Small intestine (tissue), 7 donors: ENCODE measurements around the gene DAPK1. TPM values are rescaled to one million over a fixed set of nuclear protein-coding genes. Genes with fewer than 3 reads are reported as not detected.
"Not testable (repeated sequence)": the region's sequence is repeated elsewhere in the genome, so short reads cannot be mapped to it uniquely, and the experiment has no call there.

Experiments
- DNase-seq, 2 donors: peaks; one replicate each; pipeline versions ENCODE4 v3.0.0 to v3.0.0-alpha.2; 2013
- FAIRE-seq: peaks from 2 replicates; lab custom pipeline; 2012; peaks lifted over from hg19 to GRCh38; lab: Jason Lieb, UNC
- H3K27ac ChIP-seq, 3 donors: one replicate each; pipeline ENCODE4 v1.5.1; 2013; ENCODE audit warnings: low read length in 2 of 3, mild to moderate bottlenecking in 2 of 3, control low read depth in 1 of 3, inconsistent platforms in 1 of 3, low read depth in 1 of 3, moderate library complexity in 1 of 3
- H3K27me3 ChIP-seq, 3 donors: one replicate each; pipeline ENCODE4 v1.6.1; 2013; ENCODE audit warnings: low read length in 3 of 3, inconsistent platforms in 1 of 3; ENCODE audit not compliant: control insufficient read depth in 3 of 3, insufficient read depth in 3 of 3
- H3K36me3 ChIP-seq, 3 donors: one replicate each; pipeline ENCODE4 v1.6.1; 2013; ENCODE audit warnings: low read length in 3 of 3, inconsistent platforms in 1 of 3, low read depth in 1 of 3, mild to moderate bottlenecking in 1 of 3, moderate library complexity in 1 of 3; ENCODE audit not compliant: control insufficient read depth in 3 of 3, insufficient read depth in 2 of 3
- H3K4me1 ChIP-seq, 3 donors: one replicate each; pipeline ENCODE4 v1.6.1; 2013; ENCODE audit warnings: low read length in 2 of 3, inconsistent platforms in 1 of 3, low read depth in 1 of 3, mild to moderate bottlenecking in 1 of 3, moderate library complexity in 1 of 3; ENCODE audit not compliant: control insufficient read depth in 3 of 3, insufficient read depth in 2 of 3
- H3K4me3 ChIP-seq, 3 donors: one replicate each; pipeline ENCODE4 v1.5.1; 2013; ENCODE audit warnings: low read length in 3 of 3, control low read depth in 1 of 3, inconsistent platforms in 1 of 3, low read depth in 1 of 3, mild to moderate bottlenecking in 1 of 3, moderate library complexity in 1 of 3
- H3K9me3 ChIP-seq, 2 donors: one replicate each; pipeline ENCODE4 v1.6.1; 2013; ENCODE audit warnings: low read depth in 1 of 2, low read length in 1 of 2; ENCODE audit not compliant: control insufficient read depth in 2 of 2, insufficient read depth in 1 of 2
- WGBS, 3 donors: extraction: QIAGEN DNeasy Blood & Tissue Kit; methylation state at CpG; one replicate each; pipeline ENCODE4 v1.1.7; 2013; 5-methylcytosine and 5-hydroxymethylcytosine counted together
- polyA plus RNA-seq, 4 donors: library from polyadenylated mRNA; stranded (reverse) in 3 of 4; unstranded in 1 of 4; fragments of 200-250 nt in 3 of 4; fragments of 120-200 nt in 1 of 4; gene quantifications; one replicate each; pipeline versions ENCODE4 v1.2.1 to v1.2.3, GENCODE V29; 2013
- donor health status: healthy with polysubstance abuse.
- donor health status: control.
- donor health status: control.
- donor health status: Bipolar disorder and iron deficiency.
- donor health status: healthy.

The DAPK1 gene
- polyA plus RNA-seq, 4 donors: 6.8 to 21.7 (median 9.6) TPM

DNA sequence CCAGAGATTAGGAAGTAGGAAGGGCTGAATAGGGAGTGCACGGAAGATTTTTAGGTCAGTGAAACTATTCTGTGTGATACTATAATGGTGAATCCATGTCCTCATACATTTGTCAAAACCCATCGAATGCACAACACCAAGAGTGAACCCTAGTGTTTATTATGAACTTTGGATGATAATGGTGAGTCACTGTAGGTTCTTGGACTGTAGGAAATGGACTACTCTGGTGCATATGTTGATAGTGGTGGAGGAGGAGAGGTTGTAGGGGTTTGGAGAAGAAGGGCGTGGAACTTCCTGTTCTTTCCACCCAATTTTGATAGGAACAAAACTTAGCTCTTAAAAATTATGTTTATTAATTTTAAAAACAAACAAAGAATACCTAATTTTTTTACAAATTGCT, 242.5 kb downstream of the DAPK1 start:
- Histone ChIP-seq H3K27ac (no peak overlapping the region), H3K4me1 (no peaks in the 10 kb centered on the region), H3K9me3 (peaks cover 0 to 6% of the 10 kb centered on the region in 2 donors), H3K36me3 (no peaks in the 10 kb centered on the region), H3K4me3 (no peak overlapping the region), H3K27me3 (peaks cover 0 to 2% (median 0%) of the 10 kb centered on the region in 3 donors)
- FAIRE-seq (no peak), DNase-seq (no peak)
- 55 to 68% (median 61%) methylated on average over 3 of the region's 3 CpGs for WGBS, 3 donors

DNA sequence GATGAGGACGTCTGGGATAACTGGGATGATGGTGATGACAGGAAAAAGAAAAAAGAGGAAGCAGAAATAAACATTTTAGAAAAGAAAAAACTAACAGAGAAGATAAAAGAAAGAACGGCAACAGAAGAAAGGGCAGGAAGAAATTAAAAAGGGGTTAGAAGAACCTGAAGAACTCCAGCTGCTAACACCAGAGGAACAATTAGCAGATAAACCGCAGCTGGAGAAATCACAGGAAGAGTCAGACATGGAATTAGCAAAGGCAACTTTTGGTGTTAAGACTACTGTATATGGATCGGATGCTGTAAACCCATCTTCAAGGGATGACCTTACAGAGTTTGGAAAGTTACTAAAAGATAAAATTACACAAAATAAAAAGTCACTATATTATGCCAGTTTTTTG, 243.7 kb downstream of the DAPK1 start:
- Histone ChIP-seq H3K4me1 (no peaks in the 10 kb centered on the region), H3K27ac (no peak overlapping the region), H3K36me3 (no peaks in the 10 kb centered on the region), H3K27me3 (peaks cover 0 to 2% (median 0%) of the 10 kb centered on the region in 3 donors), H3K4me3 (no peak overlapping the region), H3K9me3 (peaks cover 0 to 6% of the 10 kb centered on the region in 2 donors)
- no peak for FAIRE-seq
- no peak for DNase-seq
- 41 to 62% (median 56%) methylated on average over 4 of the region's 4 CpGs for WGBS, 3 donors

DNA sequence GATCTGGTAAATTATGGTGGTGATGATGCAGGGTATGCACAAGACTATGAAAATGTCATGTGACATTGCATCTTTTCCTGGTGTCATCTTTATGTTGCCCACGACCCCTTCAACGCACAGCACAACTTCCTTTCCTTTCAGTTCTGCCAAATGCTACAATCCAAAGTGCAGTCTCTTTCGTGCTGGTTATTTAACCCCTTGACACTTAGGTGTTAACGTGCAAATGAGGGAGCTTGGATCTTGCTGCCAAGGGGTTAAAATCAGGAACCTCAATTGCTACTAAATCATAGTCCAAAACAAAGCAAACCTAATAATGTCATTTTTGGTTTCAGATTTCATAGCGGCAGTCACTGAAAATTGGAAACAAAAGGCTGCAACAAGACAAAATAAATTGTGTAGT, 244.2 kb downstream of the DAPK1 start:
- 23 to 30% (median 23%) methylated on average over 5 of the region's 5 CpGs for WGBS, 3 donors
- H3K4me3 ChIP-seq: no peak overlapping the region
- H3K36me3 ChIP-seq: no peaks in the 10 kb centered on the region
- H3K27me3 ChIP-seq: peaks cover 0 to 2% (median 0%) of the 10 kb centered on the region in 3 donors
- H3K4me1 ChIP-seq: no peaks in the 10 kb centered on the region
- peaks cover 0 to 6% of the 10 kb centered on the region in 2 donors for H3K9me3 ChIP-seq
- no peak for DNase-seq
- FAIRE-seq: no peak
- no peak overlapping the region for H3K27ac ChIP-seq

DNA sequence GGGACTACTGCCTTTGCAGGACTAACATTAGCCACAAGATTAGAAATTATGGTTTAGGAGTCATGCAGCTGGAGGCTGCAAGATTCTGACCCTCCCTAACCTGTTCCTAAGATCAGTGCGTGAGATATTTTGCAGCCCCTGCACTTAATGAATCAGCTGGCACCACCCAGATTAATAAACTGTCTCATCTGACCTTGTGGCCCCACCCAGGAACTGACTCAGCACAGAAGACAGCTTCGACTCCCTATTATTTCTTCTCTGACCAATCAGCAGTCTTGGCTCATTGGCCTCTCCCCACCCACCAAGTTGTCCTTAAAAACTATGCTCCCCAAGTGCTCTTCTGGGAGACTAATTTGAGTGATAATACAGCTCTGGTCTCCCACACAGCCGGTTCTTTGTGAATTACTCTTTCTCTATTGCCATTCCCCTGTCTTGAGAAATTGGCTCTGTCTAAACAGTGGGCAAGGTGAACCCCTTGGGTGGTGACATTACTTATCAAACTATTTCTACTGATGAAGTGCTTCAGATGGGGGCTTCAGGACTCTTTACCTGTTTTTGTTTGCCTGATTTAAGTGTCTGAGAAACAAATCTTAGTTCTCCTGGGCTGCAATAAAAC, 245.3 kb downstream of the DAPK1 start:
- FAIRE-seq (no peak), DNase-seq (no peak)
- Histone ChIP-seq H3K4me1 (no peaks in the 10 kb centered on the region), H3K36me3 (no peaks in the 10 kb centered on the region), H3K9me3 (peaks cover 0 to 6% of the 10 kb centered on the region in 2 donors), H3K27ac (no peak overlapping the region), H3K4me3 (no peak overlapping the region), H3K27me3 (peaks cover 0 to 2% (median 0%) of the 10 kb centered on the region in 3 donors)
- WGBS, 3 donors: 61 to 67% (median 63%) methylated on average over 3 of the region's 3 CpGs

DNA sequence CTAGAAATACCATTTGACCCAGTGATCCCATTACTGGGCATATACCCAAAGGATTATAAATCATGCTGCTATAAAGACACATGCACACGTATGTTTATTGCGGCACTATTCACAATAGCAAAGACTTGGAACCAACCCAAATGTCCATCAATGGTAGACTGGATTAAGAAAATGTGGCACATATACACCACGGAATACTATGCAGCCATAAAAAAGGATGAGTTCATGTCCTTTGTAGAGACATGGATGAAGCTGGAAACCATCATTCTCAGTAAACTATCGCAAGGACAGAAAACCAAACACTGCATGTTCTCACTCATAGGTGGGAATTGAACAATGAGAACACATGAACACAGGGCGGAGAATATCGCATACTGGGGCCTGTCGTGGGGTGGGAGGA, 246.6 kb downstream of the DAPK1 start:
- H3K27ac ChIP-seq, H3K27me3 ChIP-seq, H3K9me3 ChIP-seq, H3K4me3 ChIP-seq, DNase-seq, FAIRE-seq, H3K4me1 ChIP-seq, H3K36me3 ChIP-seq: not testable (repeated sequence)
- WGBS, 3 donors: 86 to 98% (median 92%) methylated on average over 5 to 6 of the region's 7 CpGs

DNA sequence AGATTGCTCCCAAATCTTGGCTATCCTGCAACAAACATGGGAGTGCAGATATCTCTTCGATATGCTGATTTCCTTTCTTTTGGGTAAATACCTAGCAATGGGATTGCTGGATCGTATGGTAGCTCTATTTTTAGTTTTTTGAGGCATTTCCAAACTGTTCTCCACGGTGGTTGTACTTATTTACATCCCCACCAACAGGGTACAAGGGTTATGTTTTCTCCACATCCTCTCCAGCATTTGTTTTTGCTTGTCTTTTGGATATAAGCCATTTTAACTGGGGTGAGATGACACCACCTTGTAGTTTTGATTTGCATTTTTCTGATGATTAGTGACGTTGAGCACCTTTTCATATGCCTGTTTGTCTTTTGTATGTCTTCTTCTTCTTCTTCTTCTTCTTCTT, 248.5 kb downstream of the DAPK1 start:
- Histone ChIP-seq H3K27ac (no peak overlapping the region), H3K36me3 (no peaks in the 10 kb centered on the region), H3K27me3 (peaks cover 0 to 2% (median 0%) of the 10 kb centered on the region in 3 donors), H3K4me3 (no peak overlapping the region), H3K9me3 (peaks cover 0 to 6% of the 10 kb centered on the region in 2 donors), H3K4me1 (no peaks in the 10 kb centered on the region)
- 51 to 67% (median 62%) methylated on average over 4 of the region's 4 CpGs for WGBS, 3 donors
- FAIRE-seq: no peak
- DNase-seq: no peak

DNA sequence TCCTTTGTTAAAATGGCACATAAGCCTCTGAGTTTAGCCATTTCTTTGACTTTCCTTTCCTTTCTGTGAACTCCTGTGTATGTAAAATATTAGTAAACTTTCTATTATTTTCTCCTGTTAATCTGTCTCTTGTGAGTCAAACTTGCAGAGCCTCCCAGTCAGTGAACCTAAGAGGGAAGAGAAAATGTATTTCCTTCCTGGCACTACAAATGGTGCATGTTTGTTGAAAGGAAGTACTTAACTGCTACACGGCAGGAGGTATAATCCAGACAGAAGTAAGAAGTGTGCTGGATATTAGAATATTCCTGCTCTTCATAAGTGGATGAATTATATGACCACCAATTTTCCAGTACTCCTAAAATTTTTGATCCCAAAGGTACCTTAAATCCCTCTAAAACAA, 251.2 kb downstream of the DAPK1 start:
- FAIRE-seq (no peak), DNase-seq (no peak)
- Histone ChIP-seq H3K4me1 (no peaks in the 10 kb centered on the region), H3K36me3 (no peaks in the 10 kb centered on the region), H3K27ac (no peak overlapping the region), H3K4me3 (no peak overlapping the region), H3K9me3 (peaks cover 0 to 3% of the 10 kb centered on the region in 2 donors), H3K27me3 (peaks cover 0 to 2% (median 0%) of the 10 kb centered on the region in 3 donors)
- WGBS, 3 donors: 29 to 52% (median 44%) methylated on average over 1 of the region's 1 CpG

DNA sequence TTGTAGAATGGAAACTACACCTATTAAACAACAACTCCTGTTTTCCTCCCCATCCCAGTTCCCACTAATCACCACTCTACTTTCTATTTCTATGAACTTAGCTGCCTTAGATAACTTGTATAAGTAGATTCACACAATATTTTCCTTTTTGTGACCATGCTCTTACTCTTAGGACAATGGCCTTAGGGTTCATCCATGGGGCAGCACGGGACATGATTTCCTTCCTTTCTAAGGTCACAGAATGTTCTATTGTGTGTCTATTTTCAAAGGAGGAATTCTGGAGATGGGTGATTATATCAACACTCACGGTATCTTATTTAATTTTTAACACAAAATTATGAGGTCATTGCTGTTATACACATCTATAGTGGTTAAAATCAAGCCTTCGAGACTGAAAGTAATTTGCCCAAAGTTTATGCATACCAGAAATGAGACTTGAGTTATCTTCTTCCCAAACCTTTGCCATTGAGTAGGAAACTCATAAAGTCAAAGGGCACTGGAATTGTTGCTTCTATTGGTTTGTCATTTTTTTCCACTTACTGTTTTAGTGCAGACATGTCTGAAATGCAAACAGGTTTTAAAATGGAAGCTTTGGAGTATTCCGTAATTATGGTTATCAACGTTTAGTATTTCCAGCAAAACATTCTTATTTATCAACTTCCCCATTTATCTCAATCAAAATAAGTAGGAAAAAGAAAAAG, 251.8 kb downstream of the DAPK1 start:
- FAIRE-seq: no peak
- no peak overlapping the region for H3K4me3 ChIP-seq
- no peak overlapping the region for H3K27ac ChIP-seq
- no peaks in the 10 kb centered on the region for H3K36me3 ChIP-seq
- no peak for DNase-seq
- H3K4me1 ChIP-seq: no peaks in the 10 kb centered on the region
- peaks cover 0 to 3% of the 10 kb centered on the region in 2 donors for H3K9me3 ChIP-seq
- 61 to 77% (median 67%) methylated on average over 5 of the region's 5 CpGs for WGBS, 3 donors
- H3K27me3 ChIP-seq: peaks cover 0 to 2% (median 0%) of the 10 kb centered on the region in 3 donors
